ENCODE data around the gene PCDH9.

Gene PCDH9

DNA sequence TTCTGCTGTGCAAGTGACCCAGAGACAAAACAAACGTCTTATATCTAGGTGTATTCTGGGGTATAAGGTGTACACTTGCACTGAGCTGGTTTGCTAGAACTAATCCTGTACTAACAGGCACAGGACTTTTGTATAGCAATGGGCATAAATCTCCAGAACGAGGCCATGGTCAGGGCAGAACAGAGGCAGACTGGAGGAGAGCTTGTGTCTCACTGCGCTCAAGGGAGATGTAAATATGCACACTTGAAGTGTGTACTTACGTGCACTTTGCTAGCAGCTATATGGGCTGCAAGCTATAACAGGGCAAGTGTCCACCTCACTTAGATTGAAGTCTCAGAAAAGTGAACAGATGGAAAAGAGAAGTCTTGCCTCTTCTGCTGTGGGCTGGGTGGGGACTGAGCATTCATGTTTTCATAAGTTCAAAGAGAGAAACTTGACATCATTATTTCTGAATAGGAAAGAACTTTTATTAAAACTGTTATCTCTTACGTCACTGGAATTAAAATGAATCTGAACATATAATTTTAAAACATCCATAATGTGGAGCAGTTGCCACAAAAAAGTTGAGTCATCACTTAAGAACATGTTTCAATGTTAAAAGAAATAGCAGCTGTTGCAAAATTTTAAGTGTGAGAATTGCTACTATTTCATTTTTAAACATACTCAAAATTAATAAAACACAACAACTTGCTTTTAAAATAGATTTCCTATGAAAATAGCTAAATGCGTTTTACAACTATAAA is 888.3 kb downstream of the PCDH9 start:
- H3K27ac ChIP-seq (ENCODE audit: low read length): no peak overlapping the region
- WGBS (ENCODE audit: insufficient coverage, insufficient read length): 100% methylated on average over 1 of the region's 6 CpGs

DNA sequence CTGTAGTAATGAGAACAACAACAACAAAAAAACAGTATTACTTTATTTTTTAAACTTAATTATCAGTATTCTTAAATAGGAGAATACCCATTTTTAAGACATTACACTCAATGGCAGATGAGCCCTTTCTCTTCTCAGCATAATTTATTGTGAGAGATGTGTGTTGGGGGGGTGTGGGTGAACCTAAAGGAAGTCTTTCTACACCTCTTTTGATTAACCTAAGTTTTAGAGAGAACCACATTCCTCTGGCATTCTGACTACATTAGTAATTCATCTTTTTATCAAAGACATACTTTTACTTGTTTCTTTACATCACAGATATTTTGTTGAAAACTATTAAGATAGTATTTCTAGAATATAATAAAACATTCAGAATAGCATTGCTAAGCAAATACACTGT is 890.9 kb downstream of the PCDH9 start:
- DNase-seq (ENCODE audit: low read depth, low spot score): no peak
- Histone ChIP-seq H3K9me3 (ENCODE audit: control insufficient read depth, insufficient read depth, low read length) (no peaks in the 10 kb centered on the region), H3K27ac (ENCODE audit: low read length) (no peak overlapping the region), H3K4me1 (ENCODE audit: control insufficient read depth, insufficient read depth, low read length) (no peaks in the 10 kb centered on the region), H3K4me3 (ENCODE audit: low read length) (no peak overlapping the region), H3K36me3 (ENCODE audit: control insufficient read depth, insufficient read depth, low read length) (no peaks in the 10 kb centered on the region), H3K27me3 (ENCODE audit: control insufficient read depth, insufficient read depth, low read length) (no peaks in the 10 kb centered on the region)

More for the DNA sequence above, 888.3 kb downstream of the PCDH9 start:
- no peak overlapping the region for H3K4me3 ChIP-seq (ENCODE audit: low read length)
- no peak for DNase-seq (ENCODE audit: low read depth, low spot score)
- no peaks in the 10 kb centered on the region for H3K27me3 ChIP-seq (ENCODE audit: control insufficient read depth, insufficient read depth, low read length)
- H3K36me3 ChIP-seq (ENCODE audit: control insufficient read depth, insufficient read depth, low read length): no peaks in the 10 kb centered on the region
- H3K4me1 ChIP-seq (ENCODE audit: control insufficient read depth, insufficient read depth, low read length): no peaks in the 10 kb centered on the region
- no peaks in the 10 kb centered on the region for H3K9me3 ChIP-seq (ENCODE audit: control insufficient read depth, insufficient read depth, low read length)

DNA sequence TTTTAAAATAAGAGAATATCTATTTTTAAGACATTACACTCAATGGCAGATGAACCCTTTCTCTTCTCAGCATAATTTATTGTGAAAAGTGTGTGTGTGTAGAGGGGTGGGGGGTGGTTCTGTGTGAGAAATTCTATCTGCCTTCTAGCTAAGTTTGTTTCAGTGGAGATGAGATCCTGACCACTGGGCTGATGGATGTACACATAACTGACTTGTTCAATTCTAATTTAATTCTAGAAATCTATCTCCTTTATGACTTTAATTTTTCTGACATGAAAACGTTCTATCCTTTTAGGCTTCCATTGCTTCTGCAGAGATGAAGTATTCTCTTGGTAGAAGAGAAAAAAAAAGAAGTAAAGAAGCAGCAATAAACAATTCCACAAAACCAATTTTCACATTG is 891.6 kb downstream of the PCDH9 start:
- Histone ChIP-seq H3K27ac (ENCODE audit: low read length) (no peak overlapping the region), H3K36me3 (ENCODE audit: control insufficient read depth, insufficient read depth, low read length) (no peaks in the 10 kb centered on the region), H3K27me3 (ENCODE audit: control insufficient read depth, insufficient read depth, low read length) (no peaks in the 10 kb centered on the region), H3K9me3 (ENCODE audit: control insufficient read depth, insufficient read depth, low read length) (no peaks in the 10 kb centered on the region), H3K4me1 (ENCODE audit: control insufficient read depth, insufficient read depth, low read length) (no peaks in the 10 kb centered on the region), H3K4me3 (ENCODE audit: low read length) (no peak overlapping the region)
- WGBS (ENCODE audit: insufficient coverage, insufficient read length): no CpG with 5 or more reads among the region's 1 CpG
- no peak for DNase-seq (ENCODE audit: low read depth, low spot score)

DNA sequence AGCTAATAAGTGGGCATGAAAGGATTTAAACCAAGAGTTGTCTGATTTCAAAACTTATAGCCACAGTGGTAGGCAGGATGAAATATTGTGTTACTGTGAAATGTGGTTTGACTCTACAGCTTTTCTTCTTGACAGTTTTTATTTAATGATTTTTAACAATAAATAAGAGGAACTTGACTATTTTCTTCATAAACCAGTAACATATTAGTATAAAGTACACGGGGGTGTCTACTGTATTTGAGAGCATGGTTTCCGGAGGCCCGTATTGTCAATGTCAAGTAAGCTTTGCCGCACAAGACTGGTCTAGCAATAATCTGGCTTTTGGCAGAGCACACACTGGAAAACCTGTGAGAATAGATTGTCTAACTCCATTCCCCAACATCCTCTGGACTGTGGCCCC is 894.5 kb downstream of the PCDH9 start:
- Histone ChIP-seq H3K27ac (ENCODE audit: low read length) (no peak overlapping the region), H3K9me3 (ENCODE audit: control insufficient read depth, insufficient read depth, low read length) (no peaks in the 10 kb centered on the region), H3K4me1 (ENCODE audit: control insufficient read depth, insufficient read depth, low read length) (no peaks in the 10 kb centered on the region), H3K4me3 (ENCODE audit: low read length) (no peak overlapping the region), H3K27me3 (ENCODE audit: control insufficient read depth, insufficient read depth, low read length) (no peaks in the 10 kb centered on the region), H3K36me3 (ENCODE audit: control insufficient read depth, insufficient read depth, low read length) (no peaks in the 10 kb centered on the region)
- no peak for DNase-seq (ENCODE audit: low read depth, low spot score)
- no CpG with 5 or more reads among the region's 4 CpGs for WGBS (ENCODE audit: insufficient coverage, insufficient read length)

DNA sequence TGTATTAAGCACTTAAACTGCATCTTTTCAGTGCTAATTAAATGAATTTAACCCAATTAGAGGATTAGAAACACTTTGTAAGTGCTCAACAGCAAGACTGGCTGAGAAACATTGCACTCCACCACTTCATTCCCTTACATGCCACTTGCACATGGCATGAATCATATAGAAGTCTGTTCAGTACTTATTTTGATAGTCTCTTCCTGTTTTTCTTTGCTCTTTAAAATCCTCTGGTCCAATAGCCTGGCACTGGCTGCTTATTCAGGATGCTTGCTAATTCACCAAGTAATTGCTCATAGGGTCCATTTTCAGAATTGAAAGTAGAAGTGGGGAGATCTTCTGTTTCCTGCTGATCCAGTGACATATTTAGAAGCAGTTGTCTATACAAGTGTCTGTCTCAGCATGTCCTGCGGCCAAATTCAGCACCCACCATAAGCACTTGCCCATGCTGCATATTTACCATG is 900.1 kb downstream of the PCDH9 start:
- WGBS (ENCODE audit: insufficient coverage, insufficient read length): no CpG with 5 or more reads among the region's 1 CpG
- DNase-seq (ENCODE audit: low read depth, low spot score): no peak
- Histone ChIP-seq H3K36me3 (ENCODE audit: control insufficient read depth, insufficient read depth, low read length) (no peaks in the 10 kb centered on the region), H3K27ac (ENCODE audit: low read length) (no peak overlapping the region), H3K4me3 (ENCODE audit: low read length) (no peak overlapping the region), H3K9me3 (ENCODE audit: control insufficient read depth, insufficient read depth, low read length) (no peaks in the 10 kb centered on the region), H3K27me3 (ENCODE audit: control insufficient read depth, insufficient read depth, low read length) (no peaks in the 10 kb centered on the region), H3K4me1 (ENCODE audit: control insufficient read depth, insufficient read depth, low read length) (no peaks in the 10 kb centered on the region)

DNA sequence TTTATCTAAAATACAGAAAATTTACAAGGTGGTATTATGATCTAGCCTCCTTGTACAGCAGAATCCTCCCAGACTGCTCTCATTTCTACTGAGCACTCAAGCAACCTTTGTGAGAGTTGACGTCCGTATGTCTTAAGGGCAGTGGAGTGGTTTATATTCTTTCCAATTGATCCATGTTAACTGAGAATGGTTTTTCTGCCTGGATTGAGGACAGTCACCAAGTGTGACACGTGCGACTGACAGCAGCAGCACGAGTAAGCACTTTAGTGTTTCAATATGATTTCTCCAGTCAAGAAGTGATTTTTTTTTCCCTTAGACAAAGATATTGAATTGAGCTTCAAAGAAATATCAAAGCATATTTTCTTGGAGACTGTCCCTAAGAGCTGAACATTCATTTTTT is 901.7 kb downstream of the PCDH9 start:
- Histone ChIP-seq H3K9me3 (ENCODE audit: control insufficient read depth, insufficient read depth, low read length) (no peaks in the 10 kb centered on the region), H3K36me3 (ENCODE audit: control insufficient read depth, insufficient read depth, low read length) (no peaks in the 10 kb centered on the region)

DNA sequence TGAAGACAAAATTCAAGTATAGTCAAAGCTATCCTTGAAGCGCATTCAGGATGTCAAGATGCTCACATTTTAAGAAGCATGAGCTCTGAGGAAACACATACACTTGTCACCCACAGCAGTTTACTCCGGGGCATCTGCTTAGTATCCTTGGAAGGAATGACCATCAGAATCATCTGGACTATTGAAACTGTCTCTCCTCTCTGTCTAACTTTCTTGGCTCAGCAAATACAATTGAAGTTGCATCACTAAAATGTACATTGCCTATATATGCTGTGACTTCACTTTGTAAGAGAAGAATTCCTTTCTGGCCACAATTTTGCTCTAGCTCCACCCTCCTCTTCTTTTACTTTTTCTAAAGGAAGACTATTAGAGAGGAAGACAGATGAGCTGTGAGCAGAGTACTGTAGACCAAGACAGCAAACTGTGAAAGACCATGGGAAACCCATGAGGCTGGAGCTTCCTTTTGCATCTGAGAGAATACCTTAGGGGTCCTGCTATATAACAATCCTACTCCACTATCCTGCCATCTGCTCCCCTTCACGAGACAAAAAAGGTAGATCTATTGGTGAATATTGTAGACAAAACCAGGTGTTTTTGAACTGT is 906.3 kb downstream of the PCDH9 start:
- no peak for DNase-seq (ENCODE audit: low read depth, low spot score)
- H3K27ac ChIP-seq (ENCODE audit: low read length): no peak overlapping the region
- no CpG with 5 or more reads among the region's 3 CpGs for WGBS (ENCODE audit: insufficient coverage, insufficient read length)
- no peaks in the 10 kb centered on the region for H3K4me1 ChIP-seq (ENCODE audit: control insufficient read depth, insufficient read depth, low read length)
- no peaks in the 10 kb centered on the region for H3K9me3 ChIP-seq (ENCODE audit: control insufficient read depth, insufficient read depth, low read length)
- no peaks in the 10 kb centered on the region for H3K27me3 ChIP-seq (ENCODE audit: control insufficient read depth, insufficient read depth, low read length)
- H3K36me3 ChIP-seq (ENCODE audit: control insufficient read depth, insufficient read depth, low read length): no peaks in the 10 kb centered on the region
- no peak overlapping the region for H3K4me3 ChIP-seq (ENCODE audit: low read length)

More for the DNA sequence above, 901.7 kb downstream of the PCDH9 start:
- H3K4me3 ChIP-seq (ENCODE audit: low read length): no peak overlapping the region
- no peak overlapping the region for H3K27ac ChIP-seq (ENCODE audit: low read length)
- no peaks in the 10 kb centered on the region for H3K27me3 ChIP-seq (ENCODE audit: control insufficient read depth, insufficient read depth, low read length)
- WGBS (ENCODE audit: insufficient coverage, insufficient read length): no CpG with 5 or more reads among the region's 5 CpGs
- no peak for DNase-seq (ENCODE audit: low read depth, low spot score)
- no peaks in the 10 kb centered on the region for H3K4me1 ChIP-seq (ENCODE audit: control insufficient read depth, insufficient read depth, low read length)

DNA sequence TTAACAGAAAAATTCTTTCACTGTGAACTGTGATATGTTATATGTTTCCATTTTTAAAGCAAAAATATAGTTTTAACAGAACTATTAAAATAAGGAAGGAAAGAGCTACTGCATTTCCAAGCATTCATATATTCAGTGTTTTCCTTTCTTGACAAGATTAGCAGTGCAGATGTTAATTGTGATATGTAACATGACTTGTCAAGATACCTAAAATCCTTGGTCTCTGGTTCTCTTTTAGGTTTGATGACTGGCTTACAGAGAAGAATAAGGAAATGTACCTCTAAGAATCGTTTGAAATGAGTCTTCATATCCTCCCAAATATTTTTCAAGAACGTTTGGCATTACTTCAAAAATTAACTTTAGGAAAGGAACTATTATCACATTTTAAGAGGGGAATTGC is 907.2 kb downstream of the PCDH9 start:
- Histone ChIP-seq H3K4me3 (ENCODE audit: low read length) (no peak overlapping the region), H3K4me1 (ENCODE audit: control insufficient read depth, insufficient read depth, low read length) (no peaks in the 10 kb centered on the region), H3K27ac (ENCODE audit: low read length) (no peak overlapping the region), H3K9me3 (ENCODE audit: control insufficient read depth, insufficient read depth, low read length) (no peaks in the 10 kb centered on the region), H3K36me3 (ENCODE audit: control insufficient read depth, insufficient read depth, low read length) (no peaks in the 10 kb centered on the region), H3K27me3 (ENCODE audit: control insufficient read depth, insufficient read depth, low read length) (no peaks in the 10 kb centered on the region)
- no CpG with 5 or more reads among the region's 2 CpGs for WGBS (ENCODE audit: insufficient coverage, insufficient read length)
- DNase-seq (ENCODE audit: low read depth, low spot score): no peak

DNA sequence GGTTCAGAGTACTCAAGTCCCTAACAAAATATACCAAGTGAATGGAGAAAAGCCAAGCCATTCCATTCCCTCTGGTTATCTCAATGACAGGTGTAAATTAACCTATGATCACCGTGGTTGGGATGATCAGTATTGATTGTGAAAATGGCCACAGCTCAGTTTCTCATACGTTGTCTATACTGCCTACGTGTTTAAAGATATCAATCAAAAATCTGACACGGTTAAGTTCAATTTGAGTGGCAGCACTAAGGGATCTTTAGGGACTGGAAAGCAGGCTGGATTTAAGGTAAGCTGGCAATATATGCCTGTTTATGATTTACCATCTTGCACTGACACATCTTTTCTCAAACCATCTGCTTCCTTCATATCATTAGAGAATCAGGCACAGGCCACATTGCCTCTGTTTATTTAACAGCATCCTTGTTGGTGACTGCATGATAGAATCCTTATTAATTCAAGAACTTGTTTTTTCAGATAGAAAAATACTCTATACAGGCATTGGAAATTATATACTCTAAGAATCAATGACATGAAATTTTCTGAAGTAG is 907.9 kb downstream of the PCDH9 start:
- Histone ChIP-seq H3K4me3 (ENCODE audit: low read length) (no peak overlapping the region), H3K4me1 (ENCODE audit: control insufficient read depth, insufficient read depth, low read length) (no peaks in the 10 kb centered on the region), H3K36me3 (ENCODE audit: control insufficient read depth, insufficient read depth, low read length) (no peaks in the 10 kb centered on the region), H3K9me3 (ENCODE audit: control insufficient read depth, insufficient read depth, low read length) (no peaks in the 10 kb centered on the region), H3K27me3 (ENCODE audit: control insufficient read depth, insufficient read depth, low read length) (no peaks in the 10 kb centered on the region), H3K27ac (ENCODE audit: low read length) (no peak overlapping the region)
- WGBS (ENCODE audit: insufficient coverage, insufficient read length): no CpG with 5 or more reads among the region's 4 CpGs
- no peak for DNase-seq (ENCODE audit: low read depth, low spot score)

DNA sequence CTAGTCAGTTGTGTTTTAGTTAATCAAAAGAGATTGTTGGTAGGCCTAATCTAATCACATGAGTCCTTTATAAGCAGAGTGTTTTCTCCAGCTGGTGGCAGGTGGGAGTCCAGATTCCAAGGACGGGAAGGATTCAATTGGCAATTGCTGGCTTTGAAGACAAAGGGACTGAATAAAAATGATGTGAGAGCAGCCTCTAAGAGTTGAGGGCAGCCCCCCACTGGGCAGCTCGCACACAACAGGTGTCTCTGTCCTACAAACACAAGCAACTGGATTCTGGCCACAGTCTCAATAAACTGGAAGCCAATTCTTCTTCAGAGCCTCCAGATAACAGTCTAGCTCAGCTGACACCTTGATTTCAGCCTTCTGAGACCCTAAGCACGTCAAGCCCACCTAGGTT is 915.2 kb downstream of the PCDH9 start:
- Histone ChIP-seq H3K27ac (ENCODE audit: low read length) (no peak overlapping the region), H3K9me3 (ENCODE audit: control insufficient read depth, insufficient read depth, low read length) (no peaks in the 10 kb centered on the region), H3K4me1 (ENCODE audit: control insufficient read depth, insufficient read depth, low read length) (no peaks in the 10 kb centered on the region), H3K27me3 (ENCODE audit: control insufficient read depth, insufficient read depth, low read length) (no peaks in the 10 kb centered on the region), H3K4me3 (ENCODE audit: low read length) (no peak overlapping the region), H3K36me3 (ENCODE audit: control insufficient read depth, insufficient read depth, low read length) (no peaks in the 10 kb centered on the region)
- no CpG with 5 or more reads among the region's 3 CpGs for WGBS (ENCODE audit: insufficient coverage, insufficient read length)
- DNase-seq (ENCODE audit: low read depth, low spot score): no peak

DNA sequence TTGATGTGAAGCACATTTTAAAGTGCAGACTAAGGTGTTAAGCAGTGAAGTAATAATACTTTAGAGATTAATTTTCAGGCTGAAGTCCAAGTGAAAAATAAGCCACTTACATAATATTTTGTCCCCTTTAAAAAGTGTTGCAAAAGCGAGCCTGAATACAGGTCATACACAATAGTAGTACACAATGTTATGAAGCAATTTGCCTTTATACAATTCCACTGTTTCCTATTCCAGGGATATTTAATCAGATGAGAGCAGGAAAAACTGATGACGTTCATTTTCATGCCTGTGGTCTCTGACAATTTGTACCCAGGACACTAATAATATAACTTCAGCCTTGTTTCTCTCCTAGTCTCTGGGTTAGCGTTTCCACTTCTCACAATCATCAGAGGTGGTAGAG is 916.7 kb downstream of the PCDH9 start:
- H3K36me3 ChIP-seq (ENCODE audit: control insufficient read depth, insufficient read depth, low read length): no peaks in the 10 kb centered on the region
- no CpG with 5 or more reads among the region's 3 CpGs for WGBS (ENCODE audit: insufficient coverage, insufficient read length)
- DNase-seq (ENCODE audit: low read depth, low spot score): no peak
- H3K9me3 ChIP-seq (ENCODE audit: control insufficient read depth, insufficient read depth, low read length): no peaks in the 10 kb centered on the region
- H3K4me1 ChIP-seq (ENCODE audit: control insufficient read depth, insufficient read depth, low read length): no peaks in the 10 kb centered on the region
- H3K4me3 ChIP-seq (ENCODE audit: low read length): no peak overlapping the region
- no peak overlapping the region for H3K27ac ChIP-seq (ENCODE audit: low read length)
- H3K27me3 ChIP-seq (ENCODE audit: control insufficient read depth, insufficient read depth, low read length): no peaks in the 10 kb centered on the region

Measured in iPS DF 6.9 (cell line).